ENCODE results near the gene PCED1B.
"Not testable (repeated sequence)": the region's sequence is repeated elsewhere in the genome, so short reads cannot be mapped to it uniquely, and the experiment has no call there.

PCED1B gene

GRCh38 chr12:47048541-47048940, 30.9 kb upstream of the PCED1B start:
- no peak for DNase-seq (ENCODE audit: extremely low read depth, insufficient read length)
- H3K4me3 ChIP-seq (replicated peaks; ENCODE audit: low read depth, low read length), result no peak overlapping the region
- H3K36me3 ChIP-seq (ENCODE audit: control insufficient read depth, insufficient read depth, low read length), result no peaks in the 10 kb centered on the region
- TF ChIP-seq, protein P1, sequence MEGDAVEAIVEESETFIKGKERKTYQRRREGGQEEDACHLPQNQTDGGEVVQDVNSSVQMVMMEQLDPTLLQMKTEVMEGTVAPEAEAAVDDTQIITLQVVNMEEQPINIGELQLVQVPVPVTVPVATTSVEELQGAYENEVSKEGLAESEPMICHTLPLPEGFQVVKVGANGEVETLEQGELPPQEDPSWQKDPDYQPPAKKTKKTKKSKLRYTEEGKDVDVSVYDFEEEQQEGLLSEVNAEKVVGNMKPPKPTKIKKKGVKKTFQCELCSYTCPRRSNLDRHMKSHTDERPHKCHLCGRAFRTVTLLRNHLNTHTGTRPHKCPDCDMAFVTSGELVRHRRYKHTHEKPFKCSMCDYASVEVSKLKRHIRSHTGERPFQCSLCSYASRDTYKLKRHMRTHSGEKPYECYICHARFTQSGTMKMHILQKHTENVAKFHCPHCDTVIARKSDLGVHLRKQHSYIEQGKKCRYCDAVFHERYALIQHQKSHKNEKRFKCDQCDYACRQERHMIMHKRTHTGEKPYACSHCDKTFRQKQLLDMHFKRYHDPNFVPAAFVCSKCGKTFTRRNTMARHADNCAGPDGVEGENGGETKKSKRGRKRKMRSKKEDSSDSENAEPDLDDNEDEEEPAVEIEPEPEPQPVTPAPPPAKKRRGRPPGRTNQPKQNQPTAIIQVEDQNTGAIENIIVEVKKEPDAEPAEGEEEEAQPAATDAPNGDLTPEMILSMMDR (IDR thresholded peaks at IDR 0.05; ENCODE audit: insufficient read depth, low read length, poor library complexity, severe bottlenecking), result no peak
- H3K27me3 ChIP-seq (replicated peaks; ENCODE audit: control insufficient read depth, insufficient read depth, low read length), result no peaks in the 10 kb centered on the region

GRCh38 chr12:47051291-47051690, 28.1 kb upstream of the PCED1B start:
- not testable (repeated sequence) for H3K27me3 ChIP-seq (replicated peaks; ENCODE audit: control insufficient read depth, insufficient read depth, low read length); H3K4me3 ChIP-seq (replicated peaks; ENCODE audit: low read depth, low read length); DNase-seq (ENCODE audit: extremely low read depth, insufficient read length); H3K36me3 ChIP-seq (ENCODE audit: control insufficient read depth, insufficient read depth, low read length)

- TF ChIP-seq, protein P1 (IDR thresholded peaks at IDR 0.05; ENCODE audit: insufficient read depth, low read length, poor library complexity, severe bottlenecking), result no peak
- DNase-seq (ENCODE audit: extremely low read depth, insufficient read length), result no peak
- H3K4me3 ChIP-seq (replicated peaks; ENCODE audit: low read depth, low read length), result no peak overlapping the region
- H3K27me3 ChIP-seq (replicated peaks; ENCODE audit: control insufficient read depth, insufficient read depth, low read length), result no peaks in the 10 kb centered on the region
- H3K36me3 ChIP-seq (ENCODE audit: control insufficient read depth, insufficient read depth, low read length), result no peaks in the 10 kb centered on the region
Measured at GRCh38 chr12:47052274-47052673, 27.1 kb upstream of the PCED1B start.

- DNase-seq (ENCODE audit: extremely low read depth, insufficient read length), result no peak
- TF ChIP-seq, protein P1 (IDR thresholded peaks at IDR 0.05; ENCODE audit: insufficient read depth, low read length, poor library complexity, severe bottlenecking), result no peak
- no peak overlapping the region for H3K4me3 ChIP-seq (replicated peaks; ENCODE audit: low read depth, low read length)
- no peaks in the 10 kb centered on the region for H3K27me3 ChIP-seq (replicated peaks; ENCODE audit: control insufficient read depth, insufficient read depth, low read length)
- no peaks in the 10 kb centered on the region for H3K36me3 ChIP-seq (ENCODE audit: control insufficient read depth, insufficient read depth, low read length)
Measured at GRCh38 chr12:47053961-47054360, 25.5 kb upstream of the PCED1B start.

- no peaks in the 10 kb centered on the region for H3K27me3 ChIP-seq (replicated peaks; ENCODE audit: control insufficient read depth, insufficient read depth, low read length)
- no peak overlapping the region for H3K4me3 ChIP-seq (replicated peaks; ENCODE audit: low read depth, low read length)
- H3K36me3 ChIP-seq (ENCODE audit: control insufficient read depth, insufficient read depth, low read length), result no peaks in the 10 kb centered on the region
- TF ChIP-seq, protein P1 (IDR thresholded peaks at IDR 0.05; ENCODE audit: insufficient read depth, low read length, poor library complexity, severe bottlenecking), result no peak
- DNase-seq (ENCODE audit: extremely low read depth, insufficient read length), result no peak
Measured at GRCh38 chr12:47054659-47055058, 24.8 kb upstream of the PCED1B start.

DNA sequence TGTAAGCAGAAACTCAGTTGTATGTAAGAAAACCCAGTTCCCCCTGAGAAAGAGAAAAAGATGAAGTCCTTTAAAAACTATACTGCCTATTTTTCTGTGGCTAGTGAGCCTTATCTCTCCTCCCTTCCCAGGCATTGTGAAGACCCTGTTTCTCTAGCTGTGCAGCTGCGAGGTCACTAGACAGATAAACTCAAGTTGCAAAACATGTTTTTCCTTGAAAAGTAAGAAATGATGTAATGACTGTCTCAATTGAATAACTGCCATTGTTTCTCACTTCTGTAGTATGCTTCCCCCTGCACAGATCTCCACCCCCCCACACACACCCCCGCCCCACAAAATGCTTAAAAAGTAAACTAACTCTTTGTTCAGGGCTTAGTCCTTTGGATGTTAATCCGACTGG, 23.6 kb upstream of the PCED1B start:
- H3K27me3 ChIP-seq (replicated peaks; ENCODE audit: control insufficient read depth, insufficient read depth, low read length); DNase-seq (ENCODE audit: extremely low read depth, insufficient read length); H3K4me3 ChIP-seq (replicated peaks; ENCODE audit: low read depth, low read length); H3K36me3 ChIP-seq (ENCODE audit: control insufficient read depth, insufficient read depth, low read length): not testable (repeated sequence)

DNA sequence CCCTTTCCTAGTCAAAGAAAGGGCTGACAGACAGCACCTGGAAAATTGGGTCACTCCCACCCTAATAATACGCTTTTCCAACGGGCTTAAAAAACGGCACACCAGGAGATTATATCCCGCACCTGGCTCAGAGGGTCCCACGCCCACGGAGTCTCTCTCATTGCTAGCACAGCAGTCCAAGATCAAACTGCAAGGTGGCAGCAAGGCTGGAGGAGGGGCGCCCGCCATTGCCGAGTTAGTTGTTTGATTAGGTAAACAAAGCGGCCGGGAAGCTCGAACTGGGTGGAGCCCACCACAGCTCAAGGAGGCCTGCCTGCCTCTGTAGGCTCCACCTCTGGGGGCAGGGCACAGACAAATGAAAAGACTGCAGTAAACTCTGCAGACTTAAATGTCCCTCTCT, 22.5 kb upstream of the PCED1B start:
- not testable (repeated sequence) for DNase-seq (ENCODE audit: extremely low read depth, insufficient read length); H3K36me3 ChIP-seq (ENCODE audit: control insufficient read depth, insufficient read depth, low read length); H3K27me3 ChIP-seq (replicated peaks; ENCODE audit: control insufficient read depth, insufficient read depth, low read length); H3K4me3 ChIP-seq (replicated peaks; ENCODE audit: low read depth, low read length)

- not testable (repeated sequence) for H3K4me3 ChIP-seq (replicated peaks; ENCODE audit: low read depth, low read length); H3K27me3 ChIP-seq (replicated peaks; ENCODE audit: control insufficient read depth, insufficient read depth, low read length); H3K36me3 ChIP-seq (ENCODE audit: control insufficient read depth, insufficient read depth, low read length); DNase-seq (ENCODE audit: extremely low read depth, insufficient read length)
Measured at GRCh38 chr12:47058640-47059039, 20.8 kb upstream of the PCED1B start.

Measured in GM06990 (cell line).